Activated CD4-positive, alpha-beta T cell treated with anti-CD3 and anti-CD28 coated beads, Interleukin-2, amount 10 ng/mL, durations not matched to agents 7 days and 5 days (primary cell): ENCODE results near the gene MDC1. TPM values are rescaled to one million over a fixed set of nuclear protein-coding genes. Genes with fewer than 3 reads are reported as not detected.
"Not testable (repeated sequence)": the region's sequence is repeated elsewhere in the genome, so short reads cannot be mapped to it uniquely, and the experiment has no call there.

Experiments
- CTCF ChIA-PET: fragments of 350-600 bp; sonication (Branson Sonifier 250); formaldehyde crosslinking; loops from one replicate; lab custom pipeline; 2021; ENCODE audit warnings: antibody characterized with exemption; lab: Charles Lee
- POLR2A ChIA-PET: fragments of 350-600 bp; sonication (Branson Sonifier 250); formaldehyde crosslinking; loops from one replicate; lab custom pipeline; 2021; ENCODE audit warnings: antibody characterized with exemption; lab: Charles Lee
- DNase-seq: peaks from one replicate; pipeline ENCODE4 v3.0.0-alpha.2; 2020
- H3K27ac Mint-ChIP-seq: one replicate; pipeline ENCODE4 v1.8.0; 2021; ENCODE audit warnings: mild to moderate bottlenecking, moderate library complexity, mixed read lengths
- H3K27me3 Mint-ChIP-seq: one replicate; pipeline ENCODE4 v1.8.0; 2021; ENCODE audit warnings: mixed read lengths
- H3K36me3 Mint-ChIP-seq: one replicate; pipeline ENCODE4 v1.8.0; 2021; ENCODE audit warnings: low read depth, mixed read lengths
- H3K4me1 Mint-ChIP-seq: one replicate; pipeline ENCODE4 v1.8.0; 2021; ENCODE audit warnings: mixed read lengths
- H3K4me3 Mint-ChIP-seq: one replicate; pipeline ENCODE4 v1.8.0; 2021; ENCODE audit warnings: mild to moderate bottlenecking, moderate library complexity, mixed read lengths
- H3K9me3 Mint-ChIP-seq: one replicate; pipeline ENCODE4 v1.8.0; 2021; ENCODE audit warnings: mixed read lengths
- total RNA-seq, 2 experiments: library from RNA; stranded (reverse); gene quantifications; one replicate each; pipeline ENCODE4 v1.2.3, GENCODE V29; 2021

The MDC1 gene
- total RNA-seq, 2 experiments from 2014 or later = 46.8 to 53.2 TPM

- peak; percentile 68 for DNase-seq
- Mint-ChIP-seq H3K27ac (peak overlapping the region; percentile 97), H3K4me1 (peaks cover 61% of the 10 kb centered on the region), H3K36me3 (peaks cover 67% of the 10 kb centered on the region), H3K27me3 (no peaks in the 10 kb centered on the region), H3K9me3 (peaks cover 3% of the 10 kb centered on the region), H3K4me3 (peak overlapping the region; percentile 97)
- POLR2A ChIA-PET = interaction anchor here (0.9 to 2.3 kb wide), 4 partner anchors 39 to 105 kb away, joined by 3 to 16 read pairs (median 4); no protein-coding TSS in a partner anchor
- CTCF ChIA-PET = interaction anchor here (0.6 to 21.4 kb wide), 14 partner anchors 9 to 373 kb away, joined by 3 to 476 read pairs (median 5); partner anchors contain the start of genes ABCF1 and DHX16
Measured at GRCh38 chr6:30720738-30721197, 3.7 kb upstream of the MDC1 start.

DNA sequence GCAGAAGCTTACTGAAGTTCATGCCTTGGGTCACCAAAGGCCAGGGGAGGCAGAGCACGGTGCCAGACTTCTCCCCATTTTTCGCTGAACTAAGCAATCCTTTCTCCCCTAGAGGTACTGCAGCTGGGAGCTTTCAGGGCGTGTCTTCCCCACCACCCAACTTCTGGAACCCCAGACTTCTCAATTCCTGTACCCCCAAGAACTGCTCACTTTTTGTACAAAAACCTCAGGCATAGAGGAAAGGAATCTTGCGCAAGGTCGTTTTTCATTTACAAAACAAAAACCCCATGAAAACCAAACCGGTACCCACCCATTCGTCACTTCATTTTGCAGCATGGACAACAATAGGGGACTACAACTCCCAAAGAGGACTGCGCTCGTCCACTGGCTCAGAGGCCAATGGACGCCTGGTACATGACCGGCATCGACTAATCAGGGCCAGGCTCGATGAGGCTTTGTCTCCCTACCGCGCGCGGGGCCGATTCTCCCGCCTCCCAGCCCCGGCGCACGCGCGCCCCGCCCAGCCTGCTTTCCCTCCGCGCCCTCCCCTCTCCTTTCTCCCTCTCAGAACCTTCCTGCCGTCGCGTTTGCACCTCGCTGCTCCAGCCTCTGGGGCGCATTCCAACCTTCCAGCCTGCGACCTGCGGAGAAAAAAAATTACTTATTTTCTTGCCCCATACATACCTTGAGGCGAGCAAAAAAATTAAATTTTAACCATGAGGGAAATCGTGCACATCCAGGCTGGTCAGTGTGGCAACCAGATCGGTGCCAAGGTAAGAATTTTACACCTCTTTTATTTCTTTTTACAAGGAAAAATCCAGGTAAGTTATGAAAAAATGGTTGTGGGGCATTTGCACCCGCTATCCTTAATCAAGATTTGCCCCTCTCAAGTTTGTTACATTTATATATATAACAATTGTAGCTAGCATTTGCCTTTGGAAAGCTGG, 3.0 kb upstream of the MDC1 start, which contains the start of gene TUBB:
TSS of gene TUBB (plus strand) at position 562 of the 947 bp plus-strand sequence. CDS start at position 717, 155 bp downstream.
- CTCF ChIA-PET = interaction anchor here (0.6 to 21.4 kb wide), 9 partner anchors 8 to 374 kb away, joined by 3 to 476 read pairs (median 5); partner anchors contain the start of gene DHX16
- POLR2A ChIA-PET = interaction anchor here (0.7 to 2.3 kb wide), 2 partner anchors 31 to 41 kb away, joined by 3 to 16 read pairs; no protein-coding TSS in a partner anchor
- H3K27me3 Mint-ChIP-seq = no peaks in the 10 kb centered on the region
- peaks cover 66% of the 10 kb centered on the region for H3K36me3 Mint-ChIP-seq
- peak within 1 kb of the TSS; percentile 97 for H3K27ac Mint-ChIP-seq
- H3K4me3 Mint-ChIP-seq = peak within 1 kb of the TSS; percentile 97
- H3K9me3 Mint-ChIP-seq = peaks cover 3% of the 10 kb centered on the region
- peak; percentile 97 for DNase-seq
- peaks cover 59% of the 10 kb centered on the region for H3K4me1 Mint-ChIP-seq

DNA sequence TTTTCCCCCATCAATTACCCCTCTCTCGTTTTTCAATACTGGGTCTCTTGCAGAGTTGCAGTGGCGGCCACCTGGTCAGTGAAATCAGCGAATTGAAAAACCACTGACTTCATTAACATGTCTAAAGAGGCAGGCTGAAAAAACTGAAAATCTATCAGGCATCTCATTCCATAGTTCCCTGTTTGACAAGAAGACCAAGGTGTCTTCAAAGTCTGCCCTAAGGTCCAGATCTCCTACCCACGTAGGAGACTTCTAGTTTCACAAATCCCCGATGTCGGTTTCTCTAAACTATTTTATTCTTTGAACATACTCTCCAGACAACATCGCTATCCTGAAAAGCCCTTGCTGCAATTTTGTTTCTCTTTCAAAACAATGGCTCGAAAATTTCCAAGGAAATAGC, 2.3 kb upstream of the MDC1 start:
- Mint-ChIP-seq H3K27ac (peak overlapping the region; percentile 97), H3K4me1 (peaks cover 58% of the 10 kb centered on the region), H3K9me3 (peaks cover 3% of the 10 kb centered on the region), H3K4me3 (peak overlapping the region; percentile 97), H3K36me3 (peaks cover 67% of the 10 kb centered on the region), H3K27me3 (no peaks in the 10 kb centered on the region)
- no peak for DNase-seq
- ChIA-PET POLR2A (interaction anchor here (0.7 kb wide), 1 partner anchor 30 kb away, joined by 3 read pairs; no protein-coding TSS in a partner anchor), CTCF (interaction anchor here (0.6 to 21.4 kb wide), 7 partner anchors 12 to 89 kb away, joined by 3 to 476 read pairs (median 4); no protein-coding TSS in a partner anchor)

GRCh38 chr6:30717845-30718720, 1.0 kb upstream of the MDC1 start:
- ChIA-PET CTCF (interaction anchor here (0.7 to 21.4 kb wide), 10 partner anchors 10 to 105 kb away, joined by 3 to 476 read pairs (median 6); partner anchors contain the start of gene DHX16), POLR2A (interaction anchor here (0.6 to 1.2 kb wide), 3 partner anchors 14 to 39 kb away, joined by 3 to 8 read pairs (median 3); no protein-coding TSS in a partner anchor)
- Mint-ChIP-seq H3K27ac (peak overlapping the region; percentile 98), H3K36me3 (peaks cover 67% of the 10 kb centered on the region), H3K4me3 (peak overlapping the region; percentile 97), H3K4me1 (peaks cover 55% of the 10 kb centered on the region)
- not testable (repeated sequence) for DNase-seq, H3K9me3 Mint-ChIP-seq, H3K27me3 Mint-ChIP-seq

DNA sequence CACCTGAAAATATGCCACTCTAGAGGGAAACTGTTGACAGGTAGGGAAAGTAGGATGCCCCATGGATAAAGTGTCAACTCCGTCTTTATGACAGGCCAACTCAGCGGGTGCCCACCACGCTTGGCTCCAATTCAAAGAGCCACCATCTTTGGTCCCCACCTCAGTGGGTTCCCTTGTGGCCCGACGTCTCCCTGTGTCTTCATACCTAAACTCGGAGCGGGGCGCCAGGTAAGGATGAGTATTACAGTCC, 277 bp downstream of the MDC1 start:
- POLR2A ChIA-PET = interaction anchor here (0.6 to 1.2 kb wide), 6 partner anchors 25 to 221 kb away, joined by 3 to 8 read pairs (median 4); no protein-coding TSS in a partner anchor
- Mint-ChIP-seq H3K4me3 (peak overlapping the region; percentile 97), H3K9me3 (peaks cover 3% of the 10 kb centered on the region), H3K27me3 (no peaks in the 10 kb centered on the region), H3K27ac (peak overlapping the region; percentile 98), H3K36me3 (peaks cover 67% of the 10 kb centered on the region), H3K4me1 (peaks cover 62% of the 10 kb centered on the region)
- no peak for DNase-seq
- CTCF ChIA-PET = interaction anchor here (0.5 to 21.4 kb wide), 20 partner anchors 9 to 1462 kb away, joined by 3 to 476 read pairs (median 4); partner anchors contain the start of gene DHX16

GRCh38 chr6:30714263-30714662, 2.8 kb downstream of the MDC1 start:
- no peak for DNase-seq
- H3K27ac Mint-ChIP-seq = no peak overlapping the region
- peaks cover 69% of the 10 kb centered on the region for H3K36me3 Mint-ChIP-seq
- CTCF ChIA-PET = interaction anchor here (0.8 to 21.4 kb wide), 2 partner anchors 27 to 34 kb away, joined by 3 to 476 read pairs; no protein-coding TSS in a partner anchor
- POLR2A ChIA-PET = no interaction called here
- H3K9me3 Mint-ChIP-seq = peaks cover 3% of the 10 kb centered on the region
- H3K27me3 Mint-ChIP-seq = no peaks in the 10 kb centered on the region
- no peak overlapping the region for H3K4me3 Mint-ChIP-seq
- H3K4me1 Mint-ChIP-seq = peaks cover 68% of the 10 kb centered on the region

DNA sequence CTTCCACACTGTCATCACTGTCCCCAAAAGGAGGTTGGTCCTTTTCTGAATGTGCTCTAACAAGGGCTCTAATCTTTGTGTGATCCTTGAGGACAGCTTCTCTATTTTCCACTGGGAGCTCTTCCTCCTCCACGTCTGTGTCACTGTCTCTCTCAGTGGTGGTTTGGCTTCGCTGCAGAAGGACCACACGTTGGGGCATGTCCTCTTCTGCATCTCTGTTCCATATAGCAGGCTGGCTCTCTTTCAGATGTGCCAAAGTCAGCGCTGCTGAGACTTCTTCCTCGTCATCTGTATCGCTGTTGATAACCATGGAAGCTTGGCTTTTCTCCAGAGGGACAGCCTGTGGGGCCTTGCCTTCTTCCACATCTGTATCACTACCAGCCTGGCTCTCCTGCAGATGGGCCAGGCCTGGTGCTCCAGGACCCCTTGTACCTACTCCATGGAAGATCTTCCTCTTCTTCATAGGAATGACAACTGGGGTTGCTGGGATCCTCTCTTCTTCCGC, 4.6 kb downstream of the MDC1 start:
- Mint-ChIP-seq H3K4me1 (peaks cover 61% of the 10 kb centered on the region), H3K27ac (peak overlapping the region; percentile 84), H3K27me3 (no peaks in the 10 kb centered on the region), H3K4me3 (no peak overlapping the region), H3K36me3 (peaks cover 74% of the 10 kb centered on the region), H3K9me3 (peaks cover 3% of the 10 kb centered on the region)
- ChIA-PET POLR2A (no interaction called here), CTCF (interaction anchor here (0.5 to 4.2 kb wide), 11 partner anchors 9 to 653 kb away, joined by 3 to 27 read pairs (median 6); partner anchors contain the start of genes DHX16, NRM and TUBB)
- no peak for DNase-seq

GRCh38 chr6:30711758-30712380, 5.2 kb downstream of the MDC1 start:
- DNase-seq = no peak
- Mint-ChIP-seq H3K4me3 (peak overlapping the region; percentile 54), H3K4me1 (peaks cover 57% of the 10 kb centered on the region), H3K27me3 (no peaks in the 10 kb centered on the region), H3K36me3 (peaks cover 75% of the 10 kb centered on the region), H3K9me3 (peaks cover 3% of the 10 kb centered on the region), H3K27ac (peak overlapping the region; percentile 84)
- CTCF ChIA-PET = interaction anchor here (0.5 to 4.2 kb wide), 10 partner anchors 8 to 654 kb away, joined by 3 to 27 read pairs (median 6); partner anchors contain the start of genes DHX16 and TUBB
- POLR2A ChIA-PET = no interaction called here

- H3K27ac Mint-ChIP-seq = no peak overlapping the region
- H3K36me3 Mint-ChIP-seq = peaks cover 66% of the 10 kb centered on the region
- POLR2A ChIA-PET = no interaction called here
Measured at GRCh38 chr6:30709101-30709868, 7.8 kb downstream of the MDC1 start.

DNA sequence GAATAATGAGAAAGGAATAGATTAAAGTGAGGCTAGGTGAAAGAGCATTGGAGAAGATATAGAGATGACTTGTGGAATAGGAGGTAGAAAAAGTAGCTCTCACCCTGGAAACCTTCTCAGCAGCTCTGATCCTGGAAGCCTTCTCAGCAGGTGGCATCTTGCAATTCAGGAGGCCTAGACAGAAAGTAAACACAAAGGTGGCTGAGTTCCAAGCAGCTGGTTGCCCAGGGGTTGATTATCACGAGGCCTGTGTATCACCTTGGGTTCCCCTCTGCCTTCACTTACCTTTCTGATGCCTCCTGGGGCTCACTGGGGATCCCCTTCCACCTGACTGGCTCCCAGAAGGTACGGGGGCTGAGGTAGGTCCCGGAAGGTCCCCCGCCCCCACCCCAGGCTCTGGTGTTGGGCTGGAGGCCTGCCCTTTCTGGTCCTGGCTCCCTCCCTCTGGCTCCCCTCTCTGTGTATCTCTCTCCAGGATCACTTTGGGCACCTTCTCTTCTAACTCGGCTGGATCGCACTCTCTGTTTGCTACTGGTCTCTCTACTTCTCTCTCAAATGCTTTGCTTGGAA, 9.7 kb downstream of the MDC1 start:
- DNase-seq = no peak
- H3K4me1 Mint-ChIP-seq = peaks cover 23% of the 10 kb centered on the region
- no peaks in the 10 kb centered on the region for H3K27me3 Mint-ChIP-seq
- H3K36me3 Mint-ChIP-seq = peaks cover 57% of the 10 kb centered on the region
- POLR2A ChIA-PET = no interaction called here
- CTCF ChIA-PET = interaction anchor here (0.8 to 2.3 kb wide), 6 partner anchors 9 to 19 kb away, joined by 3 to 7 read pairs (median 4); partner anchors contain the start of genes MDC1 and NRM
- no peak overlapping the region for H3K4me3 Mint-ChIP-seq
- H3K9me3 Mint-ChIP-seq = no peaks in the 10 kb centered on the region
- no peak overlapping the region for H3K27ac Mint-ChIP-seq

More at GRCh38 chr6:30709101-30709868, 7.8 kb downstream of the MDC1 start:
- CTCF ChIA-PET = interaction anchor here (1.3 to 4.2 kb wide), 5 partner anchors 11 to 30 kb away, joined by 3 to 27 read pairs (median 4); no protein-coding TSS in a partner anchor
- DNase-seq = no peak
- H3K4me1 Mint-ChIP-seq = peaks cover 39% of the 10 kb centered on the region
- H3K9me3 Mint-ChIP-seq = no peaks in the 10 kb centered on the region
- no peaks in the 10 kb centered on the region for H3K27me3 Mint-ChIP-seq
- no peak overlapping the region for H3K4me3 Mint-ChIP-seq
